Left lung (tissue), 10 donors: ENCODE results near the gene GGACT. TPM values are rescaled to one million over a fixed set of nuclear protein-coding genes. Genes with fewer than 3 reads are reported as not detected.

Experiments
- ATAC-seq: fragments of 200-7000 bp; cut with Tn5 transposase; one replicate; pipeline ENCODE4 v1.9.1; 2020; ENCODE audit warnings: moderate library complexity
- DNase-seq, 4 donors: peaks; one replicate each; pipeline ENCODE4 v3.0.0-alpha.2; 2013 to 2020
- H3K27ac ChIP-seq, 2 donors: fragments of 200-600 bp; sonication (generic) in 1 of 2; one replicate each; pipeline versions ENCODE4 v1.5.0 to v1.8.0; 2020 to 2021
- H3K27me3 ChIP-seq, 2 donors: fragments of 200-600 bp; sonication (generic) in 1 of 2; one replicate each; pipeline versions ENCODE4 v1.5.0 to v1.8.0; 2020 to 2021
- H3K36me3 ChIP-seq, 2 donors: fragments of 200-600 bp; sonication (generic) in 1 of 2; one replicate each; pipeline versions ENCODE4 v1.5.0 to v1.8.0; 2020 to 2021
- H3K4me1 ChIP-seq, 2 donors: fragments of 200-600 bp; one replicate each; pipeline ENCODE4 v1.8.0; 2021
- H3K4me3 ChIP-seq, 2 donors: fragments of 200-600 bp; sonication (generic) in 1 of 2; one replicate each; pipeline versions ENCODE4 v1.5.0 to v1.8.0; 2020 to 2021; ENCODE audit warnings: mild to moderate bottlenecking in 1 of 2
- H3K9me3 ChIP-seq, 2 donors: fragments of 200-600 bp; sonication (generic) in 1 of 2; one replicate each; pipeline versions ENCODE4 v1.5.0 to v1.8.0; 2020 to 2021
- intact Hi-C, 2 donors: fragments of 100-400 bp; cut with DNase I; formaldehyde crosslinking; loops; one replicate each; pipeline versions ENCODE4 v1.11.2 to v1.14.2; 2022
- polyA plus RNA-seq, 6 donors: library from polyadenylated mRNA; unstranded; fragments of 120-200 nt; gene quantifications; one replicate each; pipeline ENCODE4 v1.2.1, GENCODE V29; 2013; ENCODE audit not compliant: insufficient read length in 6 of 6
- total RNA-seq, 2 donors: library from RNA; stranded (reverse); fragmentation: NEBNext Ultra II Directional; extraction: Animal tissue kit (Norgen Biotek cat#: 25700); gene quantifications; one replicate each; pipeline ENCODE4 v1.2.1, GENCODE V29; 2021
- TF ChIP-seq, protein P1 (sequence below), 2 donors: fragments of 200-600 bp; sonication (generic) in 1 of 2; IDR thresholded peaks; one replicate each; pipeline versions ENCODE4 v1.5.0 to v1.8.0; 2021; ENCODE audit warnings: antibody characterized with exemption in 2 of 2
- donor health status: DM: no; HTN: yes; CAD: no.
- donor health status: DM: no; HTN: no; CAD: no.

The GGACT gene
- total and polyA plus RNA-seq, 8 donors = 3.4 to 6.3 (median 4.5) TPM

DNA sequence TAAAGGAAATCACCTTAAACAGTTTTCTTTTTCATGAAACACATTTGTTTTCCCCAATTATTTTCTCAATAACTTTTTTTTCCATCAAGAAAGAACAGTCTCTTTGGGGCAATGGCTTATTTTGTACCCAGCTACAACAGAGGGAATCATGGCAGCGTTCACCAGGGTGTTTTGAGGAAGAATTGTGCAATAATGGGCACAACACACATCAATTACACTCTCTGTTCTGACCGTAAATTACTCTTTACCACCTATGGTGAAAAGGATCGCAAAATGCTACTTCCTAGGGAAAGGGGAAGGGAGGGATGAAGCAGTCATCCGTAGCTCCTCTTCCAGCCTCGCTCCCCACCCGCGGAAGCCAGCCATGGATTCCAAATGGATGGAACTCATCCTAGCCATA, 47.4 kb upstream of the GGACT start:
- no peak for DNase-seq
- no peak overlapping the region for H3K4me3 ChIP-seq
- H3K27me3 ChIP-seq = no peaks in the 10 kb centered on the region
- H3K9me3 ChIP-seq = no peaks in the 10 kb centered on the region
- TF ChIP-seq, protein P1, sequence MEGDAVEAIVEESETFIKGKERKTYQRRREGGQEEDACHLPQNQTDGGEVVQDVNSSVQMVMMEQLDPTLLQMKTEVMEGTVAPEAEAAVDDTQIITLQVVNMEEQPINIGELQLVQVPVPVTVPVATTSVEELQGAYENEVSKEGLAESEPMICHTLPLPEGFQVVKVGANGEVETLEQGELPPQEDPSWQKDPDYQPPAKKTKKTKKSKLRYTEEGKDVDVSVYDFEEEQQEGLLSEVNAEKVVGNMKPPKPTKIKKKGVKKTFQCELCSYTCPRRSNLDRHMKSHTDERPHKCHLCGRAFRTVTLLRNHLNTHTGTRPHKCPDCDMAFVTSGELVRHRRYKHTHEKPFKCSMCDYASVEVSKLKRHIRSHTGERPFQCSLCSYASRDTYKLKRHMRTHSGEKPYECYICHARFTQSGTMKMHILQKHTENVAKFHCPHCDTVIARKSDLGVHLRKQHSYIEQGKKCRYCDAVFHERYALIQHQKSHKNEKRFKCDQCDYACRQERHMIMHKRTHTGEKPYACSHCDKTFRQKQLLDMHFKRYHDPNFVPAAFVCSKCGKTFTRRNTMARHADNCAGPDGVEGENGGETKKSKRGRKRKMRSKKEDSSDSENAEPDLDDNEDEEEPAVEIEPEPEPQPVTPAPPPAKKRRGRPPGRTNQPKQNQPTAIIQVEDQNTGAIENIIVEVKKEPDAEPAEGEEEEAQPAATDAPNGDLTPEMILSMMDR (IDR thresholded peaks at IDR 0.05) = no peak
- H3K4me1 ChIP-seq = no peaks in the 10 kb centered on the region
- intact Hi-C loops = no loop called here
- H3K27ac ChIP-seq = no peak overlapping the region
- peaks cover 0 to 47% of the 10 kb centered on the region in 2 donors for H3K36me3 ChIP-seq
- ATAC-seq = no peak

DNA sequence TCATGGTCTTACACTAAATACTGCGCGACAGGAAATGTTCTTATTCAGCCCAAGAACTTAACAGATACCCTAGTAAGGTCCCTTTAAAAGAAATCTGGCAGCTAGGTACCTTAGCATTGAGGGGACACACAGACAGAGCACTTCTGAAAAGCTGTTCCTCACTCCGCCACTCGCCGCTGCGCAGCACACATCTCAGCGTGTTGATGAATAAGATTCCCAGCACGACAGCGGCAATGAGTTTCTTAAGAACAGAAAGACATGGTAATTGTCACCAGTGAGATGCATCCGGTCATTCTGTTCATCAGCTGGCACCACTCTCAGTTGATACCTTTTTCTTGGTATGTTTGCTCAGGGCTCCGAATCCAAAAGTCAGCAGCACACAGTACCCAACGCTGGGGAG, 46.1 kb upstream of the GGACT start:
- no peak overlapping the region for H3K27ac ChIP-seq
- intact Hi-C loops = no loop called here

DNA sequence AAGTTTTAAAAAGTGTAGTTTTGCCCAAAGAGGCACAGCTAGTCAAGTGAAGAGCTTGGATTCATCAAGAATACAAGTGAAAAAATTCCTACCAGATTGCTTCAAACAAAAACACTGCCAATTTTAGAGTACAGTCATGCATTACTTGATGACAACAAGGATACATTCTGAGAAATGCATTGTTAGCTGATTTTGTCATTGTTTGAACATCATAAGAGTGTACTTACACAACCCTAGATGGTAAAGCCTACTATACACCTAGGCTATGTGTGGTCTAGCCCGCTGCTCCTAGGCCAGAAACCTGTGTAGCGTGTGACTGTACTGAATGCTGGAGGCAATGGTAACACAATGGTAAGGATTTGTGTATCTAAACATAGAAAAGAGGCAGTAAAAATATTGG, 44.9 kb upstream of the GGACT start:
- Histone ChIP-seq H3K36me3 (peaks cover 0 to 63% of the 10 kb centered on the region in 2 donors), H3K9me3 (no peaks in the 10 kb centered on the region), H3K27me3 (no peaks in the 10 kb centered on the region), H3K4me1 (no peaks in the 10 kb centered on the region), H3K27ac (peak overlapping the region in 1 of 2 donors; percentile 28), H3K4me3 (no peak overlapping the region)
- DNase-seq (no peak), ATAC-seq (peak; percentile 95)
- intact Hi-C loops = no loop called here
- TF ChIP-seq, protein P1 (IDR thresholded peaks at IDR 0.05) = no peak

More for the DNA sequence above, 46.1 kb upstream of the GGACT start:
- Histone ChIP-seq H3K36me3 (peaks cover 0 to 55% of the 10 kb centered on the region in 2 donors), H3K27me3 (no peaks in the 10 kb centered on the region), H3K4me3 (no peak overlapping the region), H3K4me1 (no peaks in the 10 kb centered on the region), H3K9me3 (no peaks in the 10 kb centered on the region)
- DNase-seq = no peak
- no peak for ATAC-seq
- TF ChIP-seq, protein P1 (IDR thresholded peaks at IDR 0.05) = no peak

DNA sequence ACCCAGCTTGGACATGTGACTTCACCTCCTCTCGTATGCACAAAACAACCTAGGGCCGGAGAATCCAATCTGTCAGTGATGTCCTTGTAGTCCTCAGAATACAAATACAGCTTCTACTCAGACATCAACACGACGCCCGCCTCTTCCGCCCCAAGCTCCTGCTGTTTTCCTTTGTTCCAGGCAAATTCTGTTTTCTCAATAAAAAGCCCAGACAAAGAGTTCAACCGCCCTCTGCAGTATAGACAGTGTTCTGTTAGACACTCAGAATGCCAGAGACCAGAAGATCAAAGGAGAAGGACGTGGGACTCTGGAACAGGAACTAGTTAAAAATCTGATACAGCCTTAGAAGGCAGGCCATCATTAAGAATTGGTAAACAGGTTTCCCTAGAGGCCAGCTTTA, 42.0 kb upstream of the GGACT start:
- ATAC-seq = no peak
- TF ChIP-seq, protein P1 (IDR thresholded peaks at IDR 0.05) = no peak
- intact Hi-C loops = no loop called here
- DNase-seq = no peak
- Histone ChIP-seq H3K27ac (no peak overlapping the region), H3K9me3 (no peaks in the 10 kb centered on the region), H3K4me1 (no peaks in the 10 kb centered on the region), H3K27me3 (no peaks in the 10 kb centered on the region), H3K36me3 (peaks cover 0 to 55% of the 10 kb centered on the region in 2 donors), H3K4me3 (no peak overlapping the region)

DNA sequence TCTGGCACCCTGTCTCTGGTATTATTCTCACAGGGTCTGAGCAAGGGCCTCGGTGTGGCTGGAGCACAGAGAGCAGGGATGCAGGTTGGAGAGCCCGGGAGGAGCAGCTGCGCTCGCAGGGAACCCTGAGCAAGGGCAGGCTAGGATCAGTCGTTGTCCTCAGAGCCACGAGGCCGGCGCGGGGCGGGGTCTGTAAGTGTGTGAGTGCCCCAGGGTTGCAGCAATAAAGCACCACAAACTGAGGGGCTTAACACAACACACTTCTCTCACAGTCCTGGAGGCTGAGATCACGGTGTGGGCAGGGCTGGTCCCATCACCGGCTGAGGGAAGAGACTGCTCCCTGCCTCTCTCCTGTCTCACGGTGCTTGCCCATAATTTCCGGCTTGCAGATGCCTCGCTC, 38.5 kb upstream of the GGACT start:
- TF ChIP-seq, protein P1 (IDR thresholded peaks at IDR 0.05) = no peak
- no peaks in the 10 kb centered on the region for H3K9me3 ChIP-seq
- peaks cover 0 to 66% of the 10 kb centered on the region in 2 donors for H3K36me3 ChIP-seq
- intact Hi-C loops = no loop called here
- ATAC-seq = no peak
- H3K4me1 ChIP-seq = no peaks in the 10 kb centered on the region
- no peak overlapping the region for H3K4me3 ChIP-seq
- no peaks in the 10 kb centered on the region for H3K27me3 ChIP-seq
- DNase-seq = no peak
- H3K27ac ChIP-seq = no peak overlapping the region
